HAP-1 (cell line): ENCODE results near the gene FA2H.

Experiments
- DNase-seq, 2 experiments: peaks; one replicate each; pipeline ENCODE4 v3.0.0-alpha.2; 2016 to 2020; ENCODE audit warnings: low spot score in 2 of 2
- H3K27me3 ChIP-seq: fragments of 250-450 bp; sonication (Bioruptor Pico); 2 replicates; pipeline ENCODE4 v1.5.1; 2020; ENCODE audit warnings: low read depth, mild to moderate bottlenecking, moderate library complexity
- H3K36me3 ChIP-seq: fragments of 250-450 bp; sonication (Bioruptor Pico); replicated peaks from 2 replicates; pipeline ENCODE4 v1.5.1; 2020; ENCODE audit warnings: mild to moderate bottlenecking
- H3K4me1 ChIP-seq: fragments of 250-450 bp; sonication (Bioruptor Pico); 2 replicates; pipeline ENCODE4 v1.5.1; 2020; ENCODE audit warnings: mild to moderate bottlenecking
- H3K4me3 ChIP-seq: fragments of 250-450 bp; sonication (Bioruptor Pico); 2 replicates; pipeline ENCODE4 v1.5.1; 2020; ENCODE audit warnings: mild to moderate bottlenecking, moderate library complexity
- H3K9me3 ChIP-seq: fragments of 250-450 bp; sonication (Bioruptor Pico); 2 replicates; pipeline ENCODE4 v1.5.1; 2020; ENCODE audit warnings: mild to moderate bottlenecking, moderate library complexity
- in situ Hi-C: fragments of 300-500 bp; cut with MboI; formaldehyde crosslinking; loops from 3 replicates; pipeline ENCODE4 v1.14.3; 2020; ENCODE audit warnings: low sequenced_read_pairs, inconsistent platforms, mixed read lengths

Gene FA2H

DNA sequence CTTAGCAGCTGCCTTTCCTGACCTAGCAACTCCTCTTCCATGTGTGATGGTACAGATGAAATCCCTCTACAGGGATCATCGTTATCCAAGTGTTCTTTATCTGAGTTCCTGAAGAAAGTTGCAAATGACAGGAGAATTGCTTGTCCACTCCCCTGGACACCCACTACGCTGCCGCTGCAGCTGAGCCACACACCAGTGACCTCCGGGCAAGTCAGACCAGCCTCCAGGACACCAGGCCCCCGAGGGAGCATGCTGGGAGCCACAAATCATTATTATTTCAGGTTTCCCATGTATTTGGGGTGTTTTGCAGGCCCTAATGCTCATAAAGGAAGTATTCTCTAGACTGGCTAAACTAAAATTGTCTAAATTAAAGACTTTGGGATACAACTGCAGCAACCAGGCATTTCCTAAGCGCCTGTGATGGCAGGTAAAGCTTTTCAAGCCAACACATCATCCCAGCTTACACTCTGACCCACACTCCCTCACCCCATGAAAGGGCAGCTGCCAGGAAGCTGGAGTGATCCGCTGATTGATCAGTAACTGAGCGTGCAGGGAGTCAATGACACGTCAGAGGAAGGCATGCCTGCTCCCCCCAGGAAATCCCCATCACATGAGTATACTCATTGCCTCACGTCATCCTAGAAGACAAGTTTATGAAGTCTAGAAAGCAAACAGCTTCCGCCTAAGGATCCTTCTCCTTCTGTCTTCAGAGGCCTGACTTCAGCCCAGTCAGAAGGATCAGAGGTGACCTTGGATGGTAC, 14.4 kb downstream of the FA2H start:
- Histone ChIP-seq H3K27me3 (no peaks in the 10 kb centered on the region), H3K4me1 (no peaks in the 10 kb centered on the region), H3K4me3 (no peak overlapping the region), H3K36me3 (no peaks in the 10 kb centered on the region), H3K9me3 (no peaks in the 10 kb centered on the region)
- DNase-seq, result no peak
- in situ Hi-C loops, result no loop called here

DNA sequence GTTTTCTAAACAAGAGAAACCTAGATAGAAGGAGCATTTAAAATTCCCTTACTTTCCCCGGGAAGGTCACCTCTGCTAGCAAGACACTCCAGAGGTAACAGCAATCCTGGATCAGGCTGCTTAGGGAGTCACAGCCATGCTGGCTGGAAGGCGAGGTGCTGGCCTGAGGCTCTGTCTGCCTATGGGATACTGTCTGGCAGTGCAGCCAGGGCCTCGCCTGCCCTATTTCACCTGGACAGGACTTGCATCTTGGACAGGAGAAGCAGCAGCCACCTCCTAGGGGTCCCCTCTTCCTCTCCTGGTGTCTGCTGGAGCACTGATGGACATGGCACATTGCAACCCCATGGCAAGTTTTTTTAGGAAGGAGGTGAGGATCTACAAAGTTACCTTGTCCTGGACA, 15.1 kb downstream of the FA2H start:
- in situ Hi-C loops, result no loop called here
- no peaks in the 10 kb centered on the region for H3K4me1 ChIP-seq

DNA sequence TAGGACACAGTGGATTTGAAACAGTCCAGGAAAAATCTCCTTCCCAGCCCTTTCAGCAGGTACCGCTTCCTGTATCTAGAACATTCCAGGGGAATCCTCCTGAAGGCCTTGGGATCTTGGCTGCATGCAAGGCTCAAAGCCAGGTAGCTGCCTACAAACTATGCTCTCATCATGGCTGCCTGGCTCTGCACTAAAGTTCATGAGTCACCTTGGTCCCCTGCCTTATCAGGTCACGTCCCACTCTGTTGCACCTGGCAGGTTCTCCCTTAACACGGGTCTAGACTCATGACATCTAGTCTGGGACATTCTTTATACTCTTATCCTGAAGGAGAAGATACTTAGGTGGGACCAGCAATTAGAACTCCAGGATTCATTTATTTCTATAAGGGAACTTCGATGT, 15.8 kb downstream of the FA2H start:
- H3K4me1 ChIP-seq, result no peaks in the 10 kb centered on the region
- DNase-seq, result no peak
- H3K4me3 ChIP-seq, result no peak overlapping the region
- no peaks in the 10 kb centered on the region for H3K9me3 ChIP-seq
- in situ Hi-C loops, result no loop called here
- H3K36me3 ChIP-seq, result no peaks in the 10 kb centered on the region
- H3K27me3 ChIP-seq, result no peaks in the 10 kb centered on the region

More for the DNA sequence above, 15.1 kb downstream of the FA2H start:
- Histone ChIP-seq H3K9me3 (no peaks in the 10 kb centered on the region), H3K36me3 (no peaks in the 10 kb centered on the region), H3K27me3 (no peaks in the 10 kb centered on the region), H3K4me3 (no peak overlapping the region)
- no peak for DNase-seq

DNA sequence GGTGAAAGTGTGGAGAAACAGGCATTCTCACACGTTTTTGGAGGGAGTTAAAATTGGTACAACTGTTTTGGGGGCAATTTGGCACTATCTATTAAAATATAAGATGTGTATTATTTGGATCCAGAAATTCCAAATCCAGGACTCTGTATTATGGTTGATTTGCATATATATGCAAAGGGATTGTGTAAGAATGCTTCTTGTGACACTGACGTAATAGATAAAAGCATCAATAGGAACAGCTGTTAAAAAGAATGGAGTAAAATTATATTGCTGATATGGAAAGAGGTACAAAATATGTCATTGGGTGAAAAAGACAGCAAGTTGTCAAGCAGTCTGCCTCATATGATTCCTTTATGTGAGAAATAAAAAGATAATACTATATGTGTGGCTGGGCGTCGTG, 17.3 kb downstream of the FA2H start:
- in situ Hi-C loops, result no loop called here
- Histone ChIP-seq H3K4me1 (no peaks in the 10 kb centered on the region), H3K36me3 (no peaks in the 10 kb centered on the region)

DNA sequence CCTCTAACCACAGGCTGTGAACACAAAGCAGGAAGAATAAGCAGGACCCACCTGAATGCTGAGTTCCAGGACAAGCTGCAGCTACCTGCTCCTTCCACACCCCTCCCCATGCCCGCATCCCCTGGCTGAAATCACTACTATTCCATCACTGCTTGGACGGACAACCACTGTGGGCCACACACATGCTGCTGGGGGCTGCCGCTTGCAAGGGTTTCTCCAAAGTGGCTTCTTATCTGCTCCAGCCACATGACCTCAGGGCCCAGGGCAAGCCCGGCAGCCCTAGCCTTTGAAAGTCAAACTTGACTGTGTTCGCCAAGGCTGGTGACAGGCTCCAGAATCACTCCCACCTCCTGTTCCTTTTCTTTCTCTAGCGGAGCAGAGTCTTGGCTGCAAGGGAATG, 18.4 kb downstream of the FA2H start:
- no peak for DNase-seq
- in situ Hi-C loops, result no loop called here
- H3K27me3 ChIP-seq, result no peaks in the 10 kb centered on the region
- H3K9me3 ChIP-seq, result no peaks in the 10 kb centered on the region
- no peaks in the 10 kb centered on the region for H3K36me3 ChIP-seq
- no peaks in the 10 kb centered on the region for H3K4me1 ChIP-seq
- H3K4me3 ChIP-seq, result no peak overlapping the region

More for the DNA sequence above, 17.3 kb downstream of the FA2H start:
- H3K27me3 ChIP-seq, result no peaks in the 10 kb centered on the region
- H3K4me3 ChIP-seq, result no peak overlapping the region
- H3K9me3 ChIP-seq, result no peaks in the 10 kb centered on the region
- no peak for DNase-seq

DNA sequence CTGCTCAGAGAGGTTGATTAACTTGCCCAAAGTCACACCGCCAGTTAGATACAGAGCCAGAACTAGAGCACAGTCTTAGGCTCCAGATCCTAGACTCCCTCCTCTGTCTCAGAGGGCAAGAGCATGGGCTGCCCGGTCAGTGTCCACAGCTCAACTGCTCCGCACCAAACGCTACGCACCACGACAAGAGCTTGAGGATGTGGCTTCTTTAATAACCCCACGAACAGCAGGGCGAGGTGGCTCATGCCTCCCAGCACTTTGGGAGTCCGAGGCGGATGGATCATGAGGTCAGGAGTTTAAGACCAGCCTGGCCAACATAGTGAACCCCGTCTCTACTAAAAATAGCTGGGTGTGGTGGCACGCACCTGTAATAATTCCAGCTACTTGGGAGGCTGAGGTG, 21.4 kb downstream of the FA2H start:
- no peaks in the 10 kb centered on the region for H3K27me3 ChIP-seq
- H3K4me1 ChIP-seq, result no peaks in the 10 kb centered on the region
- in situ Hi-C loops, result no loop called here
- no peak for DNase-seq
- H3K4me3 ChIP-seq, result no peak overlapping the region
- no peaks in the 10 kb centered on the region for H3K36me3 ChIP-seq
- no peaks in the 10 kb centered on the region for H3K9me3 ChIP-seq

DNA sequence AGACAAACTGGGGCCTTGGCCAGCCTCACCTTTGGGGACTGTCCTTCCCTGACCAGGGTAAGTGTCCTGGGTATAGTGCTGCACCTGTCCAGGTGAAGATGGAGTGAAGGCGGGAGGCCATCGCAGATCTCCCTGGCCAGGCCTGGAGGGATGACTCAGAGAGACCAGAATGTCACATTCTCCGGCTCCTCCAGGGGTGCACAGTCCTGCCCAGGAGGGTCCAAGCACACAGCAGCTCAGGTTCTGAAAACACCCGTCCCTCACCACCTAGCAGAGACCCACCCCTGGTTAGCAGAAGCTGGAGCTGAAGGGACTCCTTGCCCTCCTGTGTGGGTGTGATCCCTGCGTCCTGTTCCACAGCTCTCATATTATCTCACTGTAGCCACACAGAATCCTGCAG, 21.9 kb downstream of the FA2H start:
- Histone ChIP-seq H3K36me3 (no peaks in the 10 kb centered on the region), H3K27me3 (no peaks in the 10 kb centered on the region), H3K9me3 (no peaks in the 10 kb centered on the region), H3K4me3 (no peak overlapping the region), H3K4me1 (no peaks in the 10 kb centered on the region)
- in situ Hi-C loops, result no loop called here
- no peak for DNase-seq

DNA sequence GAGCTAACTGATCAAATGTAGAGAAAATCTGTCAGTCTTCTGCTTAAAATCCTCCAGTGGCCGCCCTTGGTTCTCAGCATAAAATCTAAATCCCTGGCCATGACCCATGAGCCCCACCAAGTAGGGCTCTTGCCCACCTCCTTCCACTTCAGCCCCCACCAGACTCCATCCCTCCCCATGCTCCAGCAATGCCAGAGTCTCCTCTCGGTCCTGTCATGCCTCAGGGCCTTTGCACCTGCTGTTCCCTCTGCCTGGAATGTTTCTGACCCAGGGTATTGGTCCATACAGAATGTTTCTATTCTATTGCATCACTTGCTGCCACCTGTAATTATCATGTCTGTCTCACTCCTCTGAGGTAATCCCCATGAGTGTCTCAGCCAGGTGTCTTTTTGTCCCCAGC, 22.4 kb downstream of the FA2H start:
- Histone ChIP-seq H3K4me1 (no peaks in the 10 kb centered on the region), H3K27me3 (no peaks in the 10 kb centered on the region), H3K36me3 (no peaks in the 10 kb centered on the region), H3K4me3 (no peak overlapping the region), H3K9me3 (no peaks in the 10 kb centered on the region)
- no peak for DNase-seq
- in situ Hi-C loops, result no loop called here

DNA sequence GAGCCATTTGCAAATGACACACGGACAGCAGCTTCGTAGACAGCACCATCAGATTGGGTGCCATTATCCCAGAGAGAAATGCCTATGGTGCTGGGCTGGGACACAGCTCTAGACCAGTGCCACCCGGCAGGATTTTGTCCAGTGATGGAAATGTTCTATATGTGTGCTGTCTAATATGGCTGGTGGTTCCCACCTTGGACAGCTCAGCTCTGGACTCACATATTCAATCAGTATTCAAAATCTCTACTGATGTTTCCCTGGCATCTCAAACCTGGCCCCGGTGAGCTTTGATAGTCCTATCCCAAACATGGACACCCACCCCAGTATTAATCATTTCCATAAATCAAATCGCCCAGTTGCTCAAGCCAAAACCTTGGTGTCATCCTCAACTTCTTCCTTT, 23.0 kb downstream of the FA2H start:
- no peak for DNase-seq
- H3K4me1 ChIP-seq, result no peaks in the 10 kb centered on the region
- no peaks in the 10 kb centered on the region for H3K27me3 ChIP-seq
- H3K4me3 ChIP-seq, result no peak overlapping the region
- in situ Hi-C loops, result no loop called here
- H3K36me3 ChIP-seq, result no peaks in the 10 kb centered on the region
- H3K9me3 ChIP-seq, result no peaks in the 10 kb centered on the region

DNA sequence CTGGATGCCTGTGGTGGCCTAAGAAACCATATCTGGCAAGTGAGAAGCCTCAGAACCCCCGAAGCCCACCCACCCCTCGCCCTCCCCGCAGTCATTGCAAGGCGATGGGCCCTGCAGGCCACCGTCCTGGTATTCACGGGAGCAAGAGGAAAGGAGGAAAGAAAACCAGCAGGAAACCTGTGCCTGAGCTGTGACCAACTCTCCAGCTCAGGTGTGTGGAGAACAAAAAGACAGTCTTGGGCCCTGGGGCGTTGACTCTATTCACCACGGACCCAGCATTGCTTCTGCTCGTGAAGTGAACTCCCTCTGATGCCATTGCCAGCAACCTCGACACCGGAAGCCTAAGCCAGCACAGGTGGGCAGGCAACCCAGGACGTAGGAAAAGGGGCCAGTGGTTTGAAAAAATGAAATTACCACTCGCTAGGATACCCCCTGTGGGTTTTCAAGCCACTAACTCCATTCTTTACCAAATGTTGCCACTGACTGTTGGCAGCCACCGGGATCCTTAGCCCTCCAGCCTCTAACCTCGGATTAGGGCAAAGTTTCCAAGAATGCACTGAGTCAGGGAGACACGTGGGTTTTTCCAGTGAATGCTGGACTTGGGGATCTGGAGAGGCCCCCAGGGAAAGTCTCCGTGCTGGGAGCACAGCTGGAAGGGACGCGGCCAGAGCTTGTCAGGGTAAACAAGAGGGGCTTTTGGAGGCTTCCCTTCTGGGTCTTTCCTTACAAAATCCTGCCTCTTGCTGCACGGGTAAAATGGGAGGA, 25.1 kb downstream of the FA2H start:
- Histone ChIP-seq H3K36me3 (no peaks in the 10 kb centered on the region), H3K4me3 (no peak overlapping the region), H3K4me1 (no peaks in the 10 kb centered on the region), H3K27me3 (no peaks in the 10 kb centered on the region), H3K9me3 (no peaks in the 10 kb centered on the region)
- DNase-seq, result no peak
- in situ Hi-C loops, result no loop called here

DNA sequence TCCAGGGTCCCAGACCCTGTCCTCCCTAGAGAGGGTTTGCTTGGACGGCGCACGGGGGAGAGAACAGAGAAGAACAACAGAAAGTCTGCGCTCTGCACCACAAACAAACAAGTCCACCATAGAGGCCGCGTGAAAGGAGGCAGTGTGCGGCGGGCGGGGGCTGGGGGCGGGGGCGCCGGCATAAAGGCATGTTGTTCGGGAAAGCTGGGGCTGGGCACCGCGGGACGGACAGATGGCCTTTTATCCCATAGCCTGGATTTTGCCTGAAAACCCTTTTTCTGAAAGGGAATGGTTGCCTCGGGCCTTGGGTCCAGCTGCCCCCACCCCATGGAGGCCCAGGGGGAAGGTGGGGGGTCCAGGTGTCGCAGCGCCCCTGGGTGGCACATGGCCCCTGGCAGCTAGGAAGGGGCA, 26.0 kb downstream of the FA2H start:
- Histone ChIP-seq H3K4me1 (no peaks in the 10 kb centered on the region), H3K36me3 (no peaks in the 10 kb centered on the region), H3K27me3 (no peaks in the 10 kb centered on the region), H3K9me3 (no peaks in the 10 kb centered on the region), H3K4me3 (no peak overlapping the region)
- no peak for DNase-seq
- in situ Hi-C loops, result no loop called here

DNA sequence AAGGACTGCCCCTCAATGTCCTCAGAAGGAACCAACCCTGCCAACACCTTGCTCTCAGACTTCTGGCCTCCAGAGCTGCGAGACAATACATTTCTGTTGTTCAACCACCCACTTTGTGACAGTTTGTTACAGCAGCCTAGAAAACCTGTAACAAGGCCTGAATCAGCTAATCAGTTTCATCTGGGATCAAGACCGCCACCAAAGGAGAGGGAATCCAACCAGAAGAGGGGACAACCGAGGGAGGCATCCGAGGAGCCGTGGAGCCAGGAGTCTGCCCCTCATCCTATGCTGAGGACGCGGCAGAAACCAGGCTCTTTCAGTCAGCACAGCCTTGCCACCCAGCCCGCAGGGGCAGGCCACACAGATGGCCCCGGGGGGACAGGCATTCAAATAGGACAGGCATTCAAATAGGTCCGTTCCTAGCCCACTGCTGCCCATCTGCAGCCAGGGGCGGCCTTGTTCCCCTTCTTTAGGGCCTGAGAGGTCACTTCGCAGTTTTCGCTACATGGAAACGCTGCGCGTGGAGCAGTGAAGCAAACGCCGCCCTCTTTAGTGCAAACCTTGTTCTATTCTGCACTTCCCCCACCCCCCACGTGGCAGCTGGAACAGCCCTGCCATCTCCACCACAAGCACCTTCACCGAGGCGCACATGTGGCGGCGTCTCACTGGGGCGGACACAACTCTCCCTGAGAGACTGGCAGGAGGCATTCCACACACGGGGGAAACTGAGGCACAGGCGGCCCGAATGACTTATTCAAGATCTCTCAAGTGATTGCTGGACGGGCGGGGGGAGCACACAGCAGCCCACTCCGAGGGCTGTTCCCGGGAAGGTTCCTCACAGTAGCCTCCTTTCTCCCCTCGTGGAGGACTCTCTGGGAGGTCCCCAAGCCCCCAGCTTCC, 26.7 kb downstream of the FA2H start:
- in situ Hi-C loops, result no loop called here
- DNase-seq, result no peak
- H3K36me3 ChIP-seq, result no peaks in the 10 kb centered on the region
- no peaks in the 10 kb centered on the region for H3K9me3 ChIP-seq
- no peaks in the 10 kb centered on the region for H3K27me3 ChIP-seq
- no peak overlapping the region for H3K4me3 ChIP-seq
- H3K4me1 ChIP-seq, result no peaks in the 10 kb centered on the region

DNA sequence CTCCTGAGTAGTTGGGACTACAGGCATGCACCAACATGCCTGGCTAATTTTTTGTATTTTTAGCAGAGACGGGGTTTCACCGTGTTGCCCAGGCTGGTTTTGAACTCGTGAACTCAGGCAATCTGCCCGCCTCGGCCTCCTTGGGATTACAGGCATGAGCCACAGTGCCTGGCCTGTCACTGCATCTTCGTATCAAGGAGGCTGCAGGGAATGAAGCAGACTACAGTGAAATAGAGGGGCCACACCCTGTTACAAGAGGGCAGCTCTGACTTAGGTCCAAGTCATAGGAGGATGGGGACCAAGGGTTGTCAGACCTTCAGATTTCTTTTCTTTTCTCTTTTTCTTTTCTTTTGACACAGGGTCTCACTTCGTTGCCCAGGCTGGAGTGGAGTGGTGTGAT, 28.7 kb downstream of the FA2H start:
- in situ Hi-C loops, result no loop called here
- Histone ChIP-seq H3K27me3 (no peaks in the 10 kb centered on the region), H3K9me3 (no peaks in the 10 kb centered on the region), H3K4me3 (no peak overlapping the region), H3K36me3 (no peaks in the 10 kb centered on the region), H3K4me1 (no peaks in the 10 kb centered on the region)
- DNase-seq, result no peak

DNA sequence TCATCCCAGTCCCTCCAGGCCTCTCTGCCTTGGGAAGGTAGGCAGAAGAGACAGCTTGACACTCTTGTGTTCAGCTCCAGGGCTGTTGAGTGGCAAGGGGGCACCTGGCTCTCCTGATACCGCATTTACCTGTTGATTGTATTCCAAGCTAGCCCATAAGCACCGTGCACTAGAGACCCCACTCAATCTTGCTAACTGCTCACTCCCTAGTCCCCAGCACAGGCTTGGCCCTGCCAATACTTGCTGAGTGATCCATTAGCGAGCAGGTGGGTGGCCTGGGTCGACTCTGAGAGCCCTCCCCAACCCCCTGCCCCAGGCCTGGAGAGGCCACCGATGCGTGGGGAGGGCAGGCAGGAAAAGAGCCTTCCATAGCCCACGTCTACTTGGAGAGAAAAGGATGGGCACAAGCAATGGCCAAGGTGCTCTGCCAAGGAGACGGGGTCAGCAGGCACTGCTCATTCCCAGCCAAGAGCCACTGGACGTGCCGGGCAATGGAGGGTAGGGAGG, 29.5 kb downstream of the FA2H start:
- no peak for DNase-seq
- Histone ChIP-seq H3K27me3 (no peaks in the 10 kb centered on the region), H3K9me3 (no peaks in the 10 kb centered on the region), H3K4me1 (no peaks in the 10 kb centered on the region), H3K4me3 (no peak overlapping the region), H3K36me3 (no peaks in the 10 kb centered on the region)
- in situ Hi-C loops, result no loop called here
